DOHH2 (cell line): Measurements from ENCODE around the gene METTL18.

Experiments
- H3F3A ChIP-seq: fragments of 200-600 bp; sonication (generic), shearing (Covaris generic); 2 replicates; pipeline ENCODE4 v1.6.0; 2016; ENCODE audit warnings: antibody characterized with exemption, mild to moderate bottlenecking; ENCODE audit not compliant: control insufficient read depth, insufficient read depth
- H3K27ac ChIP-seq: fragments of 200-600 bp; sonication (generic); 2 replicates; pipeline ENCODE4 v1.5.1; 2014; ENCODE audit warnings: low read depth, mild to moderate bottlenecking, low read length, moderate library complexity
- H3K27me3 ChIP-seq: fragments of 200-600 bp; sonication (generic); 2 replicates; pipeline ENCODE4 v1.6.1; 2014; ENCODE audit warnings: mild to moderate bottlenecking, low read length, mixed read lengths; ENCODE audit not compliant: control insufficient read depth
- H3K36me3 ChIP-seq: fragments of 200-600 bp; sonication (generic); 2 replicates; pipeline ENCODE4 v1.6.1; 2014; ENCODE audit warnings: mild to moderate bottlenecking, low read length, moderate library complexity, mixed read lengths; ENCODE audit not compliant: control insufficient read depth
- H3K4me1 ChIP-seq: fragments of 200-600 bp; sonication (generic); 2 replicates; pipeline ENCODE4 v1.6.1; 2014; ENCODE audit warnings: mild to moderate bottlenecking, low read length, mixed read lengths; ENCODE audit not compliant: control insufficient read depth
- H3K4me2 ChIP-seq: fragments of 200-600 bp; sonication (generic); 2 replicates; pipeline ENCODE4 v1.6.0; 2014; ENCODE audit warnings: mild to moderate bottlenecking, low read length, moderate library complexity
- H3K4me3 ChIP-seq: fragments of 200-600 bp; sonication (generic); 2 replicates; pipeline ENCODE4 v1.5.1; 2014; ENCODE audit warnings: mild to moderate bottlenecking, low read length, mixed read lengths
- H3K79me2 ChIP-seq: fragments of 200-600 bp; sonication (generic); 2 replicates; pipeline ENCODE4 v1.6.1; 2014; ENCODE audit warnings: mild to moderate bottlenecking, low read length, mixed read lengths; ENCODE audit not compliant: control insufficient read depth
- H3K9me2 ChIP-seq: fragments of 200-600 bp; sonication (generic); replicated peaks from 2 replicates; pipeline ENCODE4 v1.6.1; 2014; ENCODE audit warnings: mild to moderate bottlenecking, low read length, mixed read lengths; ENCODE audit not compliant: control insufficient read depth
- H3K9me3 ChIP-seq: fragments of 200-600 bp; sonication (generic); 2 replicates; pipeline ENCODE4 v1.6.1; 2014; ENCODE audit warnings: antibody characterized with exemption, low read length, mixed read lengths; ENCODE audit not compliant: control insufficient read depth, insufficient read depth
- H4K20me1 ChIP-seq: fragments of 200-600 bp; sonication (generic); 2 replicates; pipeline ENCODE4 v1.6.0; 2014; ENCODE audit warnings: low read depth, mild to moderate bottlenecking, antibody characterized with exemption, low read length, moderate library complexity; ENCODE audit not compliant: control insufficient read depth, insufficient read depth
- CTCF ChIP-seq: fragments of 200-600 bp; sonication (generic); IDR thresholded peaks from one replicate; pipeline ENCODE4 v1.5.1; 2014; ENCODE audit warnings: antibody characterized with exemption, mild to moderate bottlenecking, low read depth, low read length; ENCODE audit not compliant: poor library complexity, severe bottlenecking
- EZH2phosphoT487 ChIP-seq: fragments of 200-600 bp; sonication (generic); IDR thresholded peaks from 2 replicates; pipeline ENCODE4 v1.6.1; 2017; ENCODE audit warnings: borderline replicate concordance, mild to moderate bottlenecking, antibody characterized with exemption, low read length, moderate library complexity, mixed read lengths

The METTL18 gene

GRCh38 chr1:169795687-169796086 lies 980 bp upstream of the METTL18 start:
- H3K4me2 ChIP-seq: peak overlapping the region; percentile 96
- TF ChIP-seq CTCF (no peak), EZH2phosphoT487 (no peak)
- H3K27me3 ChIP-seq: no peaks in the 10 kb centered on the region

DNA sequence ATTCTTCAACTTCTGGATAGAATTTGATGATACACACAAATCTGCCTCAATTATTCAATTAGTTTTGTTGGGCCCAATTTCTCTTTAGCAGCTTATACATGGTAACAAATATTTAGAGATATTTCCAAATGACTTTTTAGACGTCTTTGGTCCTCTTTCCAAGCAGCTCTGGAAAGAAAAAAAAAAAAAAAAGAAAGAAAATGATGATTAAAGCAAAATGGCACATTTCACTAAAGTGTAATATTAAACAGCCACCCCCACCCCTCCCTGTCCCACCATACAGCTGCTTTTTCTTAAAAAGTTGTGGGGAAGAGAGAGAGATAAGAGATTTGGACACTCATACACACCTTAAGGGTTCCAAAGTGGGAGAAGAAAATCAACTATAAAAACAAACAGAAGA lies 977 bp downstream of the METTL18 start:
- peak overlapping the region; percentile 96 for H3K4me2 ChIP-seq
- TF ChIP-seq CTCF: no peak
- no peak for TF ChIP-seq EZH2phosphoT487
- peaks cover 70% of the 10 kb centered on the region for H3K79me2 ChIP-seq
- peak overlapping the region; percentile 59; the same call in 1 of the 2 replicates for H3K27ac ChIP-seq
- H3K9me2 ChIP-seq: no peaks in the 10 kb centered on the region
- no peaks in the 10 kb centered on the region for H3K9me3 ChIP-seq
- H3K27me3 ChIP-seq: no peaks in the 10 kb centered on the region
- peak overlapping the region; percentile 95 for H3K4me3 ChIP-seq
- H3K36me3 ChIP-seq: peaks cover 61% of the 10 kb centered on the region
- no peaks in the 10 kb centered on the region for H4K20me1 ChIP-seq
- no peaks in the 10 kb centered on the region for H3F3A ChIP-seq
- peaks cover 39% of the 10 kb centered on the region for H3K4me1 ChIP-seq

More at GRCh38 chr1:169795687-169796086, 980 bp upstream of the METTL18 start:
- H3K4me1 ChIP-seq: peaks cover 52% of the 10 kb centered on the region
- peak overlapping the region; percentile 59 for H3K27ac ChIP-seq
- H3K79me2 ChIP-seq: peaks cover 88% of the 10 kb centered on the region
- no peaks in the 10 kb centered on the region for H3F3A ChIP-seq
- peaks cover 78% of the 10 kb centered on the region for H3K36me3 ChIP-seq
- no peaks in the 10 kb centered on the region for H3K9me2 ChIP-seq
- H3K4me3 ChIP-seq: peak overlapping the region; percentile 95
- H3K9me3 ChIP-seq: no peaks in the 10 kb centered on the region
- H4K20me1 ChIP-seq: no peaks in the 10 kb centered on the region

- peaks cover 27% of the 10 kb centered on the region for H3K27me3 ChIP-seq
- TF ChIP-seq EZH2phosphoT487: no peak
- no peak for TF ChIP-seq CTCF
- no peak overlapping the region for H3K4me3 ChIP-seq
- peaks cover 25% of the 10 kb centered on the region for H3K36me3 ChIP-seq
- H3K9me2 ChIP-seq: no peaks in the 10 kb centered on the region
- H3K27ac ChIP-seq: no peak overlapping the region
- H3K4me1 ChIP-seq: peaks cover 22% of the 10 kb centered on the region
- no peaks in the 10 kb centered on the region for H4K20me1 ChIP-seq
- no peak overlapping the region for H3K4me2 ChIP-seq
- no peaks in the 10 kb centered on the region for H3K9me3 ChIP-seq
- peaks cover 19% of the 10 kb centered on the region for H3K79me2 ChIP-seq
- no peaks in the 10 kb centered on the region for H3F3A ChIP-seq
These were observed 6.3 kb downstream of the METTL18 start for GRCh38 chr1:169788402-169788801.

DNA sequence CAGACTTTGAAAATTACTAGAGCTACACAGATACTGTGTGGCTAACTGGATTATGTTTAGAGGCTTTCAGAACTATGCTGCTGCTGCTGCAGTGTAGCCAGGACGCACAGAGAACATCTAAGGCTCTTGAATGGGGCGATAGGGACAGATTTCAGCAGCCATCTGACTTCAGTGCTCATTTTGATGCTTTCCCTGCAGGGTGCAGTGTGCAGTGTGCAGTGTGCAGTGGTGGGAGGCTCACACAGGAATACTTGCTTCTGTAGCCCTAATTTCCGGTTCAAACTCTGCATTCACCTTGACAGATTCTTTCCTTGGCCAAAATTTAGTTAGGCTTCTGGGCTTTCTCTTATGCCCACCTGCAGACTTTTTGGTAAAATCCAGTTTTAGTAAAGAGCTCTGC lies 7.7 kb downstream of the METTL18 start:
- peaks cover 10% of the 10 kb centered on the region for H3K36me3 ChIP-seq
- H4K20me1 ChIP-seq: no peaks in the 10 kb centered on the region
- H3K9me3 ChIP-seq: no peaks in the 10 kb centered on the region
- peaks cover 8% of the 10 kb centered on the region for H3K4me1 ChIP-seq
- no peak overlapping the region for H3K27ac ChIP-seq
- no peak for TF ChIP-seq EZH2phosphoT487
- no peak for TF ChIP-seq CTCF
- H3F3A ChIP-seq: no peaks in the 10 kb centered on the region
- peaks cover 27% of the 10 kb centered on the region for H3K27me3 ChIP-seq
- H3K9me2 ChIP-seq: no peaks in the 10 kb centered on the region
- H3K4me2 ChIP-seq: no peak overlapping the region
- H3K79me2 ChIP-seq: peaks cover 5% of the 10 kb centered on the region
- H3K4me3 ChIP-seq: no peak overlapping the region
